DOHH2 (cell line): Measurements from ENCODE around the gene TRIM46.
A peak's percentile ranks its signal among the peaks of the same experiment; 100 is the strongest.

Source experiments
- H3F3A ChIP-seq: fragments of 200-600 bp; sonication (generic), shearing (Covaris generic); 2 replicates; pipeline ENCODE4 v1.6.0; 2016; ENCODE audit warnings: antibody characterized with exemption, mild to moderate bottlenecking; ENCODE audit not compliant: control insufficient read depth, insufficient read depth
- H3K27ac ChIP-seq: fragments of 200-600 bp; sonication (generic); 2 replicates; pipeline ENCODE4 v1.5.1; 2014; ENCODE audit warnings: low read depth, mild to moderate bottlenecking, low read length, moderate library complexity
- H3K27me3 ChIP-seq: fragments of 200-600 bp; sonication (generic); 2 replicates; pipeline ENCODE4 v1.6.1; 2014; ENCODE audit warnings: mild to moderate bottlenecking, low read length, mixed read lengths; ENCODE audit not compliant: control insufficient read depth
- H3K36me3 ChIP-seq: fragments of 200-600 bp; sonication (generic); 2 replicates; pipeline ENCODE4 v1.6.1; 2014; ENCODE audit warnings: mild to moderate bottlenecking, low read length, moderate library complexity, mixed read lengths; ENCODE audit not compliant: control insufficient read depth
- H3K4me1 ChIP-seq: fragments of 200-600 bp; sonication (generic); 2 replicates; pipeline ENCODE4 v1.6.1; 2014; ENCODE audit warnings: mild to moderate bottlenecking, low read length, mixed read lengths; ENCODE audit not compliant: control insufficient read depth
- H3K4me2 ChIP-seq: fragments of 200-600 bp; sonication (generic); 2 replicates; pipeline ENCODE4 v1.6.0; 2014; ENCODE audit warnings: mild to moderate bottlenecking, low read length, moderate library complexity
- H3K4me3 ChIP-seq: fragments of 200-600 bp; sonication (generic); 2 replicates; pipeline ENCODE4 v1.5.1; 2014; ENCODE audit warnings: mild to moderate bottlenecking, low read length, mixed read lengths
- H3K79me2 ChIP-seq: fragments of 200-600 bp; sonication (generic); 2 replicates; pipeline ENCODE4 v1.6.1; 2014; ENCODE audit warnings: mild to moderate bottlenecking, low read length, mixed read lengths; ENCODE audit not compliant: control insufficient read depth
- H3K9me2 ChIP-seq: fragments of 200-600 bp; sonication (generic); replicated peaks from 2 replicates; pipeline ENCODE4 v1.6.1; 2014; ENCODE audit warnings: mild to moderate bottlenecking, low read length, mixed read lengths; ENCODE audit not compliant: control insufficient read depth
- H3K9me3 ChIP-seq: fragments of 200-600 bp; sonication (generic); 2 replicates; pipeline ENCODE4 v1.6.1; 2014; ENCODE audit warnings: antibody characterized with exemption, low read length, mixed read lengths; ENCODE audit not compliant: control insufficient read depth, insufficient read depth
- H4K20me1 ChIP-seq: fragments of 200-600 bp; sonication (generic); 2 replicates; pipeline ENCODE4 v1.6.0; 2014; ENCODE audit warnings: low read depth, mild to moderate bottlenecking, antibody characterized with exemption, low read length, moderate library complexity; ENCODE audit not compliant: control insufficient read depth, insufficient read depth
- CTCF ChIP-seq: fragments of 200-600 bp; sonication (generic); IDR thresholded peaks from one replicate; pipeline ENCODE4 v1.5.1; 2014; ENCODE audit warnings: antibody characterized with exemption, mild to moderate bottlenecking, low read depth, low read length; ENCODE audit not compliant: poor library complexity, severe bottlenecking
- EZH2phosphoT487 ChIP-seq: fragments of 200-600 bp; sonication (generic); IDR thresholded peaks from 2 replicates; pipeline ENCODE4 v1.6.1; 2017; ENCODE audit warnings: borderline replicate concordance, mild to moderate bottlenecking, antibody characterized with exemption, low read length, moderate library complexity, mixed read lengths

The TRIM46 gene

GRCh38 chr1:155139895-155140629 is 33.6 kb upstream of the TRIM46 start, which contains the start of gene DPM3:
DPM3 (minus strand) TSS chr1:155140531; CDS start chr1:155140240, 291 bp downstream.
- Histone ChIP-seq H4K20me1 (no peaks in the 10 kb centered on the region), H3K27ac (peak within 1 kb of the TSS; percentile 89), H3K4me2 (peak within 1 kb of the TSS; percentile 84), H3K36me3 (peaks cover 34% of the 10 kb centered on the region), H3K4me1 (peaks cover 32% of the 10 kb centered on the region), H3K9me2 (no peaks in the 10 kb centered on the region), H3K79me2 (peaks cover 45% of the 10 kb centered on the region), H3F3A (peaks cover 16% of the 10 kb centered on the region), H3K4me3 (peak within 1 kb of the TSS; percentile 92), H3K9me3 (no peaks in the 10 kb centered on the region), H3K27me3 (no peaks in the 10 kb centered on the region)
- no peak for TF ChIP-seq CTCF
- no peak for TF ChIP-seq EZH2phosphoT487

- Histone ChIP-seq H3K36me3 (peaks cover 32% of the 10 kb centered on the region), H3K4me3 (peak overlapping the region; percentile 92), H3K4me2 (peak overlapping the region; percentile 84), H3F3A (peaks cover 16% of the 10 kb centered on the region), H3K4me1 (peaks cover 31% of the 10 kb centered on the region), H3K27ac (no peak overlapping the region; the same call in 1 of the 2 replicates), H3K9me3 (no peaks in the 10 kb centered on the region), H3K9me2 (no peaks in the 10 kb centered on the region), H3K79me2 (peaks cover 41% of the 10 kb centered on the region), H3K27me3 (no peaks in the 10 kb centered on the region), H4K20me1 (no peaks in the 10 kb centered on the region)
- TF ChIP-seq CTCF (no peak), EZH2phosphoT487 (no peak)
Measured at GRCh38 chr1:155140630-155140953, 33.1 kb upstream of the TRIM46 start.

- no peak overlapping the region for H3K27ac ChIP-seq
- no peak for TF ChIP-seq CTCF
- TF ChIP-seq EZH2phosphoT487: no peak
- no peak overlapping the region for H3K4me2 ChIP-seq
- peaks cover 28% of the 10 kb centered on the region for H3K4me1 ChIP-seq
- H3K4me3 ChIP-seq: no peak overlapping the region
- no peaks in the 10 kb centered on the region for H3K9me2 ChIP-seq
- H3K27me3 ChIP-seq: no peaks in the 10 kb centered on the region
- peaks cover 35% of the 10 kb centered on the region for H3K79me2 ChIP-seq
- H4K20me1 ChIP-seq: no peaks in the 10 kb centered on the region
- peaks cover 31% of the 10 kb centered on the region for H3K36me3 ChIP-seq
- H3F3A ChIP-seq: peaks cover 16% of the 10 kb centered on the region
- no peaks in the 10 kb centered on the region for H3K9me3 ChIP-seq
Measured at GRCh38 chr1:155141749-155142148, 31.9 kb upstream of the TRIM46 start.
